ENCODE data around the gene ABHD16A. TPM values are rescaled to one million over a fixed set of nuclear protein-coding genes. Genes with fewer than 3 reads are reported as not detected.
A peak's percentile ranks its signal among the peaks of the same experiment; 100 is the strongest.

Gene ABHD16A
- total and polyA plus RNA-seq, 2 of the 13 experiments (the other 11 are each of a cell fraction or from before 2014, with no cell fraction given): 43.5 to 45.4 TPM

GRCh38 chr6:31664790-31665500 is 38.2 kb downstream of the ABHD16A start, which contains the start of gene GPANK1 (continued):
- peak; percentile 32; the same call in 1 of the 2 replicates for TF ChIP-seq ZSCAN21 (CRISPR knock-in tag; IDR thresholded peaks at IDR 0.05; ENCODE audit: borderline replicate concordance)
- TF ChIP-seq DRAP1 (CRISPR knock-in tag; IDR thresholded peaks at IDR 0.05): peak; percentile 64
- no peak for TF ChIP-seq IKZF1 (IDR thresholded peaks at IDR 0.05)
- TF ChIP-seq NCOA5 (CRISPR knock-in tag; IDR thresholded peaks at IDR 0.05): no peak
- TF ChIP-seq ZNF777 (CRISPR knock-in tag; IDR thresholded peaks at IDR 0.05): peak; percentile 25; the same call in 1 of the 2 replicates
- TF ChIP-seq NAIF1 (CRISPR knock-in tag; IDR thresholded peaks at IDR 0.05; ENCODE audit: borderline replicate concordance): no peak
- TF ChIP-seq KDM3A (CRISPR knock-in tag; IDR thresholded peaks at IDR 0.05; ENCODE audit: low read depth): no peak; the same call in 1 of the 2 replicates
- TF ChIP-seq ZBTB14 (CRISPR knock-in tag; IDR thresholded peaks at IDR 0.05): peak; percentile 58
- no peak for TF ChIP-seq ZNF318 (CRISPR knock-in tag; IDR thresholded peaks at IDR 0.05)
- no peak for TF ChIP-seq GTF3A (CRISPR knock-in tag; conservative IDR thresholded peaks at IDR 0.05)
- TF ChIP-seq ZNF572 (CRISPR knock-in tag; IDR thresholded peaks at IDR 0.05): no peak
- TF ChIP-seq GABPA (IDR thresholded peaks at IDR 0.05; ENCODE audit: low read depth, low read length): no peak
- peak; percentile 63 for TF ChIP-seq GABPA (CRISPR knock-in tag; IDR thresholded peaks at IDR 0.05; ENCODE audit: low read depth)
- TF ChIP-seq IRF2 (CRISPR knock-in tag; IDR thresholded peaks at IDR 0.05): no peak
- no peak for TF ChIP-seq ELF1 (CRISPR knock-in tag; IDR thresholded peaks at IDR 0.05)
- no peak for TF ChIP-seq HOXA7 (CRISPR knock-in tag; IDR thresholded peaks at IDR 0.05)
- peak; percentile 4 for TF ChIP-seq ZFP36L1 (CRISPR knock-in tag; IDR thresholded peaks at IDR 0.05)
- no peak; the same call in 1 of the 2 replicates for TF ChIP-seq ZNF891 (CRISPR knock-in tag; IDR thresholded peaks at IDR 0.05)
- TF ChIP-seq GTF2F1 (IDR thresholded peaks at IDR 0.05; ENCODE audit: low read length): no peak; the same call in 1 of the 2 replicates
- no peak; the same call in 1 of the 2 replicates for TF ChIP-seq TMF1 (CRISPR knock-in tag; IDR thresholded peaks at IDR 0.05; ENCODE audit: low read depth)
- no peak for TF ChIP-seq ZNF672 (CRISPR knock-in tag; IDR thresholded peaks at IDR 0.05)
- TF ChIP-seq MIER2 (CRISPR knock-in tag; IDR thresholded peaks at IDR 0.05): no peak
- TF ChIP-seq ZNF75D (CRISPR knock-in tag; IDR thresholded peaks at IDR 0.05; ENCODE audit: borderline replicate concordance): no peak
